Activated gamma-delta T cell (primary cell): ENCODE results near the gene MAML2.

Experiments
- DNase-seq: peaks from one replicate; lab custom pipeline; 2025; lab: John Stamatoyannopoulos, UW

The MAML2 gene

DNA sequence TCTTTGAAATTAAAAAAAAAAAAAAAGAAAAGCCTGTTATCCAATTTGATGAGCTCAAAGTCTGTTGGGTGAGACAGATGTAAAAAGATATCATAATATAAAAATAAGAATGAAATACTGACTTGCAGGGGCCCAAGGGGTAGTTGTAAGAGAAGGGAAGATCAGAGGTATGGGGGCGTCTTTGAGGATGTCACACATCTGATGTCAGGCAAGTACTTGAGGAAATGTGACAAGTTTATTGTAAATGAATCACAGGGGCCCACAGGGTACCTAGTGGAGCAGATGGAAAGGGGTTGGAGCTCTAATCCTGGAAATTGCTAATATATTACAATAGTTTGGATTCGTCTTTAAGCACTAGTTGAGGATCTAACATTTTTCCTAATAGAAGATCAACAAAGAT, 131.6 kb downstream of the MAML2 start:
- no peak for DNase-seq

DNA sequence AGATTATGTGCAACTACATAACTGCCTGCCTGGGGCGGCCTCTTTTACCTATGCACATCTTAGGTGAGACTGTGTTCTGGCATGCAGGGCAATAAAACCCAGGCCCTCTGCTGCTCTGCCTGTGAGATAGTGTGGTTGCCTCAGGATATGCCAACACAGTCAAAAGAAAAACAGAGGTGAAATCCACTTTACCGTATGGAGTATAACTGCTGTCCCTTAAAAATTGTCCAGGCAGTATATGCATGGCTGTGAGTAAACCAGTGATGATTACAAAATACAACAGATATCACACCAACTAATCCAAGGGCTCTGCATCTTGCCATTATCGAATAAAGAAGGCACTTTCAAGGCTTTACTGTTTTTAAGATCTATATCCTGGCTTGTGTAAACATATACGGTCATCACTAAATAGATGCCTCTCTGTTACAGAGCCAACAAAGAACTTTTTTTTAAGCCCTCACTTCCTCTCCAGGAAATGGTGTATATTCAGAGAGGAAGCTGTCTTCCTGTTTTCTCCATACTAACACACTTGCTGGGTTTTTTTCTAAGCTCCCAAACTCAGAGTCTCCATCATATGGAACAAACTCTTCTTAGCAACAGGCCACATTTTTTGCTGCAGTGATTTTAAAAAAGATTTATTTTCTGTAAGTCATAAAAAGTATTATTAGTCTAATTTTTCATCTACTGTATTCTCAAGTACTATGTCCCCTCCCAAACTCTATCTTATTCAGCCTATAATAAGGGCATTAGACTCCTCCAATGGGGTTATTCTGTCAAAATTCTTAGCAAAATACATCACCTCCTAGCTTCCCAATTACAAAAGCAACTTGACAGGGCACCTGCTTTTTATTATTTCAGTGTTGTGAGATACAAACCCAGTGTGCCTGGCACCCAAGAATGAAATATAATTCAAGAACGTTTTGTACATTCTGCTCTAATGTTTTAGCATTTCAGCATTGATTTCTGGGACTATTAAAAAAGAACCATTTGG, 135.2 kb downstream of the MAML2 start:
- no peak for DNase-seq

DNA sequence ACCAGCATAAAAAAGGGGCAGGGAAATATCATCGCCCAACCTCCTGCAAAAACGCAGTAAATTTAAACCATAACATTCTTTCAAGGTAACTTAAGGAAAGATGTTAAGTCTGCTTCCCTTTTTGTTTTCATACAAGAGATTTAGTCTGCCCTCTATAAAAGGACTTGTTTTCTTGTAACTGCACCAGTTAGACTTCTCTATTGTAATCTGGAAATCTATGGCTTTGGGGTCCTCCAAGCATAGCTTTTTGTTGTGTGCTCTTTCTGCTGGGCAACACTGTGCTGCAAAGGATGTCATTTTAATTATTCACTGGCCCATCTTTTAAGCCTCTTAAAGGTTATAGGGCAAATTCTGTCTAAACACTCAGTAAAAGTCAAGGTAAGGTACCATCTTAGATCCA, 136.0 kb downstream of the MAML2 start:
- no peak for DNase-seq

DNA sequence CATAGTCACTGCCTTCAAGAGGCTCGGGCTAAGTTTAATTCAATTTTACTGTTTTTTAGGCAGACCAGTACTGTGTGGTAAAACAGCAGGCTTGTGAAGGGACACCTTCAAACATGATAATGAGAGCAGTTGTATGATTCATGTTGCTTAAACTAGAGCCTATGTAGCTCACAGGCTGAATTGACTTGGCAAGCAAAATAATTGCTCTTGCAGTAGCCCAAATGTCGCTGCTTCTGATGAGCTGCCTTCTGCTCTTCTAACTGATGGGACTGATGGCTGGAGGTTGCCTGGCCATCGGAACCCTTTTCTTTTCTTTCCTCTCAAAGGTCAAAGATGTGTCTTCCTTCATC, 137.6 kb downstream of the MAML2 start:
- no peak for DNase-seq

DNA sequence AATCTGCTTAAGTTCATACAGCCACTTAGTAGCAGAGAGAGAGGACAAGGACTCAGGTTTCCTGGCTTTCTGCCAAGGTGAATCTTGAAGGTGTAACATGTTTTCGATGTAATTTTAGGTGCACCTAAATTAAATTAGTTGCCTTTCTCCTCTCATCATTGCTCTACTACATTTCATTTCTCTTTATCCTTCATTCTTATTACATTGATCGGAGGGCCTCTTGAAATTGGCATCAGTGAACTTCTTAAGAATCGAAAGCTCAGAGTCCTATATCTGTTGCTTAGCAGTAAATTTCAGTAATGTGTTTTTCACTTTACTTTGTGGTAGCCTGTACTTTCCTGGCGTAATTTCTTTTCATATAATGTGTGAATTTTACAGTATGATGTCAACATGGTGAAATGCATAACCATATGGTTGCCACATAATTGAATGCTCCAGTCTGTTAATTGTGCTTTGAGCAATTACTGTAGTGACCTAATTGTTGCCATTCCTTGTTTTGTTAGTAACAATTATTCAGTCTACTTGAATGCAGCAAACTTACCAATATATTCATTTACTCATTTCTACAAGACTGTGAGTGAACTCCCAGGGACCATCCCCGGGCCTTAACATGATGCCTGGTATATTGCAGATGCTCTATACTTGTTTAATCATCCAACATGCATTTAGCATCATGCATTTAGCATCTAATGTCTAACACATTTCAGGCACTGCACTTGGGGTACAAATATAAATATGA, 138.1 kb downstream of the MAML2 start:
- DNase-seq = no peak

DNA sequence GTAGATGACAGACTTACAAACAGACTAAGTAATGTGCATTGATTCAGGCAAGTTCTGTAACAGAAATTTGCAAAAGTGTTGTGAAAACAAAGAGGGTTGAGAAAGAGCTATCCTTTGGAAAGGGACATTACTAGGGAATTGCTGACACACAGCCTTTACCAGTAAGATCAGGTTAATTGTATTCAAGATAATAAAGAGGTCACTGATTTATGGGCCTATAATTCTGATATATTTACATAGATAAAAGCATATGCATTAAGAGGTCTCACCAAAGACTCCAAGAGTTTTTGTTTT, 138.7 kb downstream of the MAML2 start:
- no peak for DNase-seq

DNA sequence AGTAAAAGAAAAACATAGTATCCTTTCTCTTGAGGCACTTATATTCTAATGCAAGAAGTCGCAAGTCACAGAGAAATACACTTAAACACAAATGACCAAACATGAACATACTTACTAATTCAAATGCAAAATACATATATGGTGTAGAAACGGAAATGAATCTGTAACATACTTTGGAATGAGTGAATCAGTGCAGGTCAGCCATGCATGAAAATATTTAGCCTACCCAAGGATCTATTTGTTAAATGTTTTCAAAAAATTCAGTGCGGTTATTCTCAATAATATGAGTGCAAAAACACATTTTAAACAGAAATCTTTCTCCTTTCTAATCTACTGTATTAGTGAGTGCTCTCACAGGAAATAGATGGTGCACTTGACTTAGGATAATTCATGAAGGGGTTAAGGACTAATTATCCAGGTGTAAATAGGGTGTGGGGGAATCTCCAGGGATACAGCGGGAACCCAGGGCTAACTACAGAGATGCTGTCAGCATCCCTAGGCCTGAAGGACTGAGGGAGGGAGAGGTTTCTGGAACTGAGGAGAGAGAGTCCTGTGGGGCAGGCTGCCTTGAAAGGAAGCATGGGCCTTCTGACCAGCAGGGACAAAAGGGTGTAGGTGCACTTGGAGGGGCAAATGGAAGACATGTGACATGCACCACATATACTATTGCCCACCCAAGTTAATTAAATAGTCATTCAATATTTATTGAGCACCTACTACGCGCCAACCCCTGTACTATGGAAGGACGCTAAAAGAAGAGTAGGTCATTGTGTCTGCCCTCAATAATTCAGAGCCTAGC, 139.2 kb downstream of the MAML2 start:
- no peak for DNase-seq

DNA sequence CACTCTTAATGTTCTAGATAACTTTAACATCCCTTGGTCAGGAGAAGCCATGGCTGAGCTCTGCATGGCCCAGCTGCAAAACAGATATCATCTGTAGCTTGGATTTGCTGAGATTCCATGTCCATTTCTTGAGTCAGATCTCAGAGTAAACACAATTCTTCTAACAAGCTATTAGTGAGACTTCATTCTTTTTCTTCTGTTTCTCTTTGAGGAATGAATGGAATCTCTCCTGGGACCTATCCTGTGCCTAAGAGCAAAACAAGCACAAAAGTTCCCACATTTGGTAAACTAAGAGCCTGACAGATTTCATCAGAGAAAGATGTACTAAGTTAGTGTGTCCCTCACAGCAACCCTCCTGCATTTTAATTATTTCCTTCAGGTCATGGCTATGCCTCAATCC, 142.8 kb downstream of the MAML2 start:
- no peak for DNase-seq

DNA sequence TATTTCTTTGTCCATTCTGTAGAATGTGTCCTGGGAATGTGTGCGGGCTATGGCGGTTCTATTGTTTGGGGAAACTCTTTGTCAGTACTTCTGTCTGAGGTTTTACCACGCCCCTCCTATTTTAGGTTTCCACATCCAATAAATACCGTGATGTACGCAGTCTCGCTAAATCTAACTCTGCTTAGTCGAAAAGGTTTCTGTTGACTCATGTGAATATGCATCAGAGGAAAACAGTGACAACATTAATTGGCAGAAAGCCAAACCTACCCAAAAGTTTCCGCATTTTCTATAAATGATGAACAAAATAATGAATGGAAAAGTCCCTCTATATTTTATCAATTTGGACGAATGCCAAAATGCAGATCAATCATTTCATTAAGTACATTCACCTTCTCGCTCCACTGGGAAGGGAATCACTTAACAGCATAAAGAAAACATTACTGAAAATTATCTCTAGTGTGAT, 143.4 kb downstream of the MAML2 start:
- DNase-seq = no peak

DNA sequence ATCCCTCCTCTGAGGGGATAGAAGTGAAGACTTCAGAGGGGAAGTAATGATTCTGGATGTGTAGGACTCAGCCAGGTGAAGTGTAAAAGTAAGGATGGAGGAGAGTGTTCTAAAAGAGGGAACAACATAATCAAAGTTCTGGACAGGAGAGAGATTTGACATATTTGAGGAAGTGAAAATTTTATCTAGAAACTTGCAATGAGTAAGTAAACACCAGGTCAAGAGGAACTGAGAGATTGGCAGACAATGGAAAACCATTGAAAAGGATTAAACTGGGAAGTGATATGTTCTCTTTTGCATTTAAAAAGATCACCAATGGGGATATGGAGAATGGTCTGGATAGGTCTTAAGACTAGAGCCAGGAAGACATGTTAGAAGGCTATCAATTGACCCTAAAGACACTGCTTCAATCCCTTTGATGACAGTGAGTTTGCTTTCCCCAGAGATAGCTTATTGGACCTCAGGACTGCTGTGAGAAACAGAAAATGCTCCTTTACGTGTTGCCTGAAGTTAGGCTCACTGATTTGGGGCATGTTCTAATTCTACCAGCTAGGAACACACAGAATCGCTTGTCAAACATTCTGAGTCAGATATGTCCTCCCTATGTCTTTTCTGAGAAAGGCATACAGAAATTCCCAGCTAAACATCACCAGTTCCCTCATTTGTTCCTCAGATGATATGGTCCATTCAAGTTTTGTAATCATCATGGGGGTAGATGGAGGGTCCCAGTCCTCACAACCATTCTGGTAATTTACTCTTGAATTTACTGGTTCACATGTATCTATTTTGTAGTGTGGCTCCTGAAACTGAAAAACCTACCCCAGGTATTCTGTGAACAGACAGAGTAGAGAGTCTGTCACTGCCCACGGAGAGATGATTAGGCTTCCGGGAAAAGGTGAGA, 144.9 kb downstream of the MAML2 start:
- DNase-seq = no peak

DNA sequence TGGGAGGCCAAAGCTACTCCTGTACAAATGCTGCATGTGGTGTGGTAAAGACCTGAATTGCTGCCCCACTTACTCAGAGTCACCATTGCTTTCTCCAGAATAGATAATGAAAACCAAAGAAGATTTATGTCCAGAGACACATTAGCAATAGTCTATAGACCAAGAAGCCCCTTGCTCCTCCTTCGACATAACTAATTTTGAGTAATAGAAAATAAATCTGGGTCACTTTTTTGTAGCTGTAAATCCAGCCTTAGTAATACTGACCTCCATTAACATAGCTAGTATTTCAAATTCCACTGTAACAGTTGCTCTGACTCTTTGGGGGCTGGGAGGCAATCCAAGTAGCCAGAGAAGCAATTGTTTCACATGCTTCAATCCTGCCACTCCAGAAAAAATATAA, 145.9 kb downstream of the MAML2 start:
- no peak for DNase-seq

DNA sequence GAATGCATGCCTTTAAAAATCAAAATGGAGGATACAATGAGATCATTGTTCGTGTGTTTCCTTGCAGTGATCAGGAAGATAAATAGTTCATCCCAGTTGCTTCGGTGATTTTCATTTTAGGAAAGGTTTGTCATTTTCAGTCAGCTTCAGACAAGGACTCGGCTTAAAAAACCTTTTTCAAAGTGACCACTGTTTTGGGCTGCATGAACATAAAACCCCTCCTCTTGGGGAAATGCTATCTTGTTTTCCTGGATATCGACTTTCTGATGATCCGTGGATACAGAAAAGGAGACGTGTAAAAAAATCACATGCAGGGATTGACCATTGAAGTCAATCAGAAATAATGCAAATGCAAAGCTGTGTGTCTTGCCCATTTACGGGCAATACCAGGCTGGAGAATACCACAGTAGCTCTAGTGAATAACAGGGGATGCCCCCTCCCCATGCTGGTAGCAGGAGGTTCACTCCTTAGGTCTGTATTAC, 146.8 kb downstream of the MAML2 start:
- DNase-seq = no peak

DNA sequence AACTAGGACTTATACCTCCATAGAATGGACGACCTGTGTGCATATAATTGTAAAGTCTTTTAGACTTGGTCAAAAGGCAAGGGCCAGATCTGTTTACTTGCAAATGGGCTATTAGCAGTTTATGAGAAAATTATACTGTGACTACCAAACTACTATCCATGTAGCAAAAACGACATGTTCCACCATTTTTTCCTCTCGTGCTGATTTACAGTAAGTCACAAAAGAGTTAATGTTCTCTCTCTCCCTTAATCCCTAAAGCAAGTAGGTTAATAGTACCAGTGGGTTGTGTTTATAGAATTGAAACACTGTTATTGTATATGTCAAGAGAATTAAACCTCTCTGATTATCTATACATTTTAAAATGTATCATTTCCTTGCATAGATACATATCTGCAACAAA, 147.3 kb downstream of the MAML2 start:
- DNase-seq = no peak

DNA sequence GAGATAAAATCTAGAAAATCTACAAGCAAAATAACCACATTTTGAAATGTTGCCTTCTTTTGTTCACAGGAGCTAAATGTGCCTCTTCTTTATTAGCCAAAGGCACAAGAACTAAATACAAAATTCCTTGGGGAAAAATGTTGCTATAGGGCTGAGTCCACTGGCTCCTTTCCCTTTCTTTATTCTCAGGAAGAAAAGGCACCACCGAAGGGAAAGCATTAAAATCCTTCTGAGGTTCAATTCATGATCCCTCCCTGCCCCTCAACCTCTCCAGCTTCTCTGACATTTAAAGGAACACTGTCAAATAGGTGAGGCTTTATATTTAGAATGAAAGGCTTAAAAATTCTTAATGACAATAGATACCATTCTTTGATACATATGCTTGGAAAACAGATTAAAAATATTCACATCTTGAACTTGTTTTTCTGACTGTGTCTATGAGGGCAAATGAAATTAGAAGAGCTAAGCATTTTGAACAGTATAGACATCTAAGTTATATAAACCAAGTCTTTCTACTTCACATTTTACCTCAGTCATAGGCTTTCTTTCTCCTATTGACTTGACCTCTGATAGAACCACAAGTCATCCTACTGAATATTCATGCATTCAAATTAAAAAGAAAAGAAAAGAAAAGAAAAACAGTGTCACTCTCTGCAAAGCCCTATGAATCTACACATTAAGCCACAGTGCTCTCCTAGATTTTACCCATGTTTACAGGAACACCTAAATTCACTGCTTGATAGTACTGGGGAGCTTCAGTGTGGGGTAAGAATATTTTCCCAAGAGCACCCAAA, 148.2 kb downstream of the MAML2 start:
- DNase-seq = no peak

DNA sequence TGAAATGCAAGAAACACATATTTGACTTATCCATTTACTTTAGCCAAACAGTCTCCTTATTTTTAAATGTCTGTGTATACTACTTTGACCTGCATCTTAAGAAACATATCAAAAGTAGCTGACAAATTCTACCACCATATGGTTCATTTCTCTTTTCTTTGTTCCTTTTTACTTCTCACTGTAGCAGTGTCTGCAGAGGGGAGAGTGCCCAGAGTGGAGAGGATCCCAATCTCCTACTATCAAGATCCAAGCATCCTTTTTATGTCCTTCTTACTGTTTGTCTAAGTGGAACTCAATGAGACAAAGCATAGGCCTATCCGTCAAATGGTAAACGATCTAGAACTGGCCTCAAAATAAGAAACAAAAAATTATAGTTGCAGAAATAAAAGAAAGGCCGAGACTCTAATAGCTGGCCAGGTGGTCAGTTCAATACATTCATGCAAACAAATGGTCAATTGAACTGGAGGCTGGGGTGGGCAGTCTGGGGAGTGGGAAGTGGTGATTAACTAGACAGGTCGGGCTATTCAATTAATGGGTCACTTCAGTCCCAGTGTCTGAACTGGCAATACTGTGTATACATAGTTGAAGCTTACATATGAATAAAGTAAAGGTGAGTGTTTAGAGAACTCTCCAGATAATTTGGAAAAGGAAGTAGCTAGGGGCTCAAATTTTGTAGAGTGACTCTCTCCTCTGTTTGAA, 149.1 kb downstream of the MAML2 start:
- DNase-seq = no peak

DNA sequence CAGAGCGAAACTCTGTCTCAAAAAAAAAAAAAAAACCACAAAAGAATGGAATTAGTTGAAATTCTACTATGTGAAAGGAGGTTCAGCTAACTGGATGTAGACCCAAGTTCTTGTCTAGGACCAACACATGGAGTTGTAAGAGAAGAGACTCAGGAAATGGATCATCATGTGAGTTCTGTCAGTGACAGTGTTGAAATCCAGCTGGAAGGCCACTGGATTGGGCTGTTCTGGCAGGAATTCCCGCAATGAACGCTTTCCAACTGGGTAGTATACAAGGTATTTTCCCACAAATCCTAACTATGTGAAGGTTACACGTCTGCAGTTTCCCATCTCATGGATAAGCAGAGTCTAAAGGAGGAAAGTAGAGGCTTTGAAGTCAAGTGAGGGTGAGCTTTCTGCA, 151.2 kb downstream of the MAML2 start:
- no peak for DNase-seq

DNA sequence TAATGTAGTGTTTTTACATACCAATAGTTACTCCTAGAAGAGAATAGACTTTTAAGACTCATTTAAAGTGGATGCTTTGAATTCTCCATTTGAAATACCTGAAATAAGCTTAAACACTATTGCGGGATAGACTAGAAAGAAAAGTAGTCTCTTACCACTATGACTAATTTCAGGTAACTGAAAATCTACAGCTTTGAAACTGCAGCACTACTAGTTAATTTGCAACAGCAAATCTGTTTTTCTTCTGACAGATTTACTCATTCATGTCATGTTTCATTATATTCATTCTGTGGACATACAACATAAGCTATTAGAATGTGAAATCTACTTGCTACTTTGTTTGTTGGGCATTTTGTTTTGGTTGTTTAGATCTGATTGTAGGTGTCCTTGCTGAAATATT, 153.6 kb downstream of the MAML2 start:
- DNase-seq = no peak

DNA sequence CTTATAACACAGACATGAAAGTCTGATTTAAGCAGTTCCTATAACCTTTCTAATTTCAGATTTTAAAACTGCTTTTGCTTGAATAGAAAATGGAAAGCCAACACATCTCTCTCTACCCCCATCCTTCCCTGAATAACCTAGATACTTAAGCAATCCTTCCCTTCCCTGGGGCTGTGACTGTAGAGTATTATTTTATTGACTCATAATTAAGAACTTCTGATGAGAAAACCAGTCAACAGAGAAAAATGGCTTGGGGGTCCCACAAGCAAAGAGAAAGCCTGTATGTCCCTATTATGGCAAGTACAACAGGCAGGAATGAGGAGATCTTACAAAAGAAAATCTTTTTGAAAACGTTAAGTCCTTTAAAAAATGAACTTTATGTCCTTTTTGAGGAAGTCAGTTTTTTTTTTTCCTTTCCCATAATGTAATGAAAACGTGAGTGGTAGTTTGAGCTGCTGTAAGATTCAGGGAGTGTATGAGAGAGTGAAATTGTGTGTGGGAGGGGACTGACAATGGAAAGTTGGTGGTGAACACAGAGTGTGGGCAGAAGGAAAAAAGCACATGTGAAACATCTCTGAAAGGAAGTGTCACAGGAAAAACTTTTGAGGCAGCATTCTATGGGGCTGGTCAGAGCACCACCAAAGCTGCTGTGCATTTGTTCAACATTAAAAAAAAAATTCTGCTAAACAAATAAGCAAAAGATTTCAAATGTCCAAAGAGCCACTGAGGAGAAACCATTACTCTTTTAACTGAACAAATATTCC, 154.6 kb downstream of the MAML2 start:
- DNase-seq = no peak

DNA sequence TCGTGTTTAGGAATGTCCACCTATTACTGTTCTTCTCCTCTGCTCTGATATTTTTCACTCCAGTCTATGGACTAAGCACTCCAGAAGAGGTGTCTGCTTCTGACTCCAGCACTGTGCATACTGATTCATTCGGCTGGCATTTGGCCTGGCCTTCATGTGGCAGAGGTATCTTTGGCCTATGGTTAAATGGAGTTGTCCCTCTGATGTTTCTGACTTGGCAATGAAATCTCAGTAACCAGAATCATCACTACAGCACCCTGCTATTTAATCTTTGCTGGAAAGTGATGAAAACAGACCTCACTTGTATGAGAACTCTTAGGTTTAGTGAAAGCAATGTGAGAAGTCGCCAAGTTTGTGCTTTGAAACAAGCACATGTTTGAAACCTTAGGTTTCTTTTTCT, 155.2 kb downstream of the MAML2 start:
- no peak for DNase-seq
